ENCODE data around the gene SYNPO. TPM values are rescaled to one million over a fixed set of nuclear protein-coding genes. Genes with fewer than 3 reads are reported as not detected.

The SYNPO gene
- total RNA-seq, 1 donor from 2014 or later = 0.41 TPM

- Histone ChIP-seq H4K20me1 (ENCODE audit: low read depth) (no peaks in the 10 kb centered on the region), H3K27ac (no peak overlapping the region), H3K27me3 (no peaks in the 10 kb centered on the region), H3F3A (ENCODE audit: low read depth) (peaks cover 6% of the 10 kb centered on the region), H3K79me2 (ENCODE audit: low read depth) (no peaks in the 10 kb centered on the region), H3K4me1 (no peaks in the 10 kb centered on the region), H3K4me2 (no peak overlapping the region), H3K36me3 (no peaks in the 10 kb centered on the region), H3K4me3 (no peak overlapping the region), H2AFZ (replicated peaks) (no peak overlapping the region), H3K9me3 (ENCODE audit: low read depth) (no peaks in the 10 kb centered on the region), H3K9ac (no peak overlapping the region)
- Mint-ChIP-seq H3K9me3 (no peaks in the 10 kb centered on the region), H3K4me3 (peak overlapping the region; percentile 52), H3K36me3 (no peaks in the 10 kb centered on the region), H3K27ac (no peak overlapping the region), H3K4me1 (peaks cover 10% of the 10 kb centered on the region), H3K27me3 (ENCODE audit: insufficient read depth, low read depth) (peaks cover 5% of the 10 kb centered on the region)
- no peak for TF ChIP-seq CTCF (IDR thresholded peaks at IDR 0.05)
- no peak for TF ChIP-seq EZH2phosphoT487 (IDR thresholded peaks at IDR 0.05)
- TF ChIP-seq EZH2 (IDR thresholded peaks at IDR 0.05) = no peak
- DNase-seq (ENCODE audit: low spot score) = no peak
Measured at GRCh38 chr5:150601491-150602345, 38.7 kb upstream of the SYNPO start.

- H3K27me3 Mint-ChIP-seq (ENCODE audit: insufficient read depth, low read depth) = peaks cover 4% of the 10 kb centered on the region
- no peaks in the 10 kb centered on the region for H4K20me1 ChIP-seq (ENCODE audit: low read depth)
- TF ChIP-seq CTCF (IDR thresholded peaks at IDR 0.05) = no peak
- no peak for TF ChIP-seq EZH2phosphoT487 (IDR thresholded peaks at IDR 0.05)
- TF ChIP-seq EZH2 (IDR thresholded peaks at IDR 0.05) = no peak
Measured at GRCh38 chr5:150603052-150603451, 37.4 kb upstream of the SYNPO start.

GRCh38 chr5:150603491-150603890 lies 37.0 kb upstream of the SYNPO start:
- Mint-ChIP-seq H3K27me3 (ENCODE audit: insufficient read depth, low read depth) (peaks cover 4% of the 10 kb centered on the region), H3K36me3 (no peaks in the 10 kb centered on the region), H3K4me3 (no peak overlapping the region), H3K4me1 (peaks cover 10% of the 10 kb centered on the region), H3K27ac (no peak overlapping the region), H3K9me3 (no peaks in the 10 kb centered on the region)
- Histone ChIP-seq H3K4me1 (no peaks in the 10 kb centered on the region), H3K36me3 (no peaks in the 10 kb centered on the region), H3F3A (ENCODE audit: low read depth) (peaks cover 6% of the 10 kb centered on the region), H3K27ac (no peak overlapping the region), H4K20me1 (ENCODE audit: low read depth) (no peaks in the 10 kb centered on the region), H3K27me3 (no peaks in the 10 kb centered on the region), H3K4me3 (no peak overlapping the region), H2AFZ (replicated peaks) (no peak overlapping the region), H3K79me2 (ENCODE audit: low read depth) (no peaks in the 10 kb centered on the region), H3K9me3 (ENCODE audit: low read depth) (no peaks in the 10 kb centered on the region), H3K9ac (no peak overlapping the region), H3K4me2 (no peak overlapping the region)
- no peak for TF ChIP-seq CTCF (IDR thresholded peaks at IDR 0.05)
- no peak for TF ChIP-seq EZH2 (IDR thresholded peaks at IDR 0.05)
- TF ChIP-seq EZH2phosphoT487 (IDR thresholded peaks at IDR 0.05) = no peak
- no peak for DNase-seq (ENCODE audit: low spot score)

More at GRCh38 chr5:150603052-150603451, 37.4 kb upstream of the SYNPO start:
- Mint-ChIP-seq H3K4me3 (no peak overlapping the region), H3K36me3 (no peaks in the 10 kb centered on the region), H3K27ac (no peak overlapping the region), H3K9me3 (no peaks in the 10 kb centered on the region), H3K4me1 (peaks cover 10% of the 10 kb centered on the region)
- no peaks in the 10 kb centered on the region for H3K9me3 ChIP-seq (ENCODE audit: low read depth)
- no peak overlapping the region for H3K4me3 ChIP-seq
- H3K4me1 ChIP-seq = no peaks in the 10 kb centered on the region
- H3F3A ChIP-seq (ENCODE audit: low read depth) = peaks cover 6% of the 10 kb centered on the region
- H3K36me3 ChIP-seq = no peaks in the 10 kb centered on the region
- no peaks in the 10 kb centered on the region for H3K79me2 ChIP-seq (ENCODE audit: low read depth)
- no peak overlapping the region for H3K9ac ChIP-seq
- no peak overlapping the region for H3K27ac ChIP-seq
- H2AFZ ChIP-seq (replicated peaks) = no peak overlapping the region
- no peak for DNase-seq (ENCODE audit: low spot score)
- H3K4me2 ChIP-seq = no peak overlapping the region
- no peaks in the 10 kb centered on the region for H3K27me3 ChIP-seq

Measured in neural progenitor cell (in vitro differentiated cells).